ENCODE measurements around the gene CCSER2. TPM values are rescaled to one million over a fixed set of nuclear protein-coding genes. Genes with fewer than 3 reads are reported as not detected.

The CCSER2 gene
- total RNA-seq, 4 donors from 2014 or later = 43.9 to 71.9 (median 51.4) TPM

- DNase-seq (ENCODE audit: low spot score in 2 of 2) = no peak
- 3 to 6% methylated on average over 6 of the region's 6 CpGs for WGBS, 2 donors
- peak overlapping the region; percentile 61 to 100 (median 88) for H3K4me3 ChIP-seq
- no peaks in the 10 kb centered on the region for H3K9me3 ChIP-seq
- no peaks in the 10 kb centered on the region for H3K27me3 ChIP-seq
- H3K4me1 ChIP-seq = peaks cover 0 to 45% (median 11%) of the 10 kb centered on the region in 4 donors
- TF ChIP-seq EP300 (IDR thresholded peaks at IDR 0.05) = no peak
- no peak for TF ChIP-seq POLR2A (IDR thresholded peaks at IDR 0.05)
- TF ChIP-seq, protein P1, sequence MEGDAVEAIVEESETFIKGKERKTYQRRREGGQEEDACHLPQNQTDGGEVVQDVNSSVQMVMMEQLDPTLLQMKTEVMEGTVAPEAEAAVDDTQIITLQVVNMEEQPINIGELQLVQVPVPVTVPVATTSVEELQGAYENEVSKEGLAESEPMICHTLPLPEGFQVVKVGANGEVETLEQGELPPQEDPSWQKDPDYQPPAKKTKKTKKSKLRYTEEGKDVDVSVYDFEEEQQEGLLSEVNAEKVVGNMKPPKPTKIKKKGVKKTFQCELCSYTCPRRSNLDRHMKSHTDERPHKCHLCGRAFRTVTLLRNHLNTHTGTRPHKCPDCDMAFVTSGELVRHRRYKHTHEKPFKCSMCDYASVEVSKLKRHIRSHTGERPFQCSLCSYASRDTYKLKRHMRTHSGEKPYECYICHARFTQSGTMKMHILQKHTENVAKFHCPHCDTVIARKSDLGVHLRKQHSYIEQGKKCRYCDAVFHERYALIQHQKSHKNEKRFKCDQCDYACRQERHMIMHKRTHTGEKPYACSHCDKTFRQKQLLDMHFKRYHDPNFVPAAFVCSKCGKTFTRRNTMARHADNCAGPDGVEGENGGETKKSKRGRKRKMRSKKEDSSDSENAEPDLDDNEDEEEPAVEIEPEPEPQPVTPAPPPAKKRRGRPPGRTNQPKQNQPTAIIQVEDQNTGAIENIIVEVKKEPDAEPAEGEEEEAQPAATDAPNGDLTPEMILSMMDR (IDR thresholded peaks at IDR 0.05) = no peak
- H3K36me3 ChIP-seq = no peaks in the 10 kb centered on the region
- peak overlapping the region; percentile 96 to 99 (median 97) for H3K27ac ChIP-seq
These were observed 815 bp downstream of the CCSER2 start for GRCh38 chr10:84329196-84329611.

DNA sequence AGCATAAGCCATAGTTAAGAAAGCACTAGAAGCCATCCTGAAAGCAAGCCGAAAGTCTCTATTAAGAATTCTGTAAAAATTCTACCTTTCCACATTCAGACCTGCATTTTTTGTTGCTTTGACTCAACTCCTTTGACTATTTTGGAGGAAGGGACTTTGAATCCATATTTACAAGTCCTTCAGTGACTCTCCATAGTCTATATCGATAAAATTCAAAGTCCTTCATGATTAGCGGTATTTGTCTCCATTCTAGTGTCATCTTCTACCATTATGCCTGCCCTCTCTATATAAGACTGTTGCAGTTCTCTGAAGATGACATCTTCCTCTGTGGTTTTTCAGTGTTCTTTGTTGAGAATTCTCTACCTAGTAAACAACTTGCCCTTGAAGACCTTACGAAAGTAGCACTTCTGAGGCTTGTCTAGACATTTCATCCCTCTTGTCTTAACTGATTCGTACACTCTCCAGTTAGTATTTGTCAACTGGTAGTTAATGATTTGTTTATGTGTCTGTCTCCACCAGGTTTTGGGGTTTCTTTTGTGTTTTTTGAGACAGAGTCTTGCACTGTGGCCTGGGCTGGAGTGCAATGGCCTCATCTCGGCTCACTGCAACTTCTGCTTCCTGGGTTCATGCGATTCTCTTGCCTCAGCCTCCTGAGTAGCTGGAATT is 1.7 kb downstream of the CCSER2 start:
- H3K4me1 ChIP-seq = peaks cover 0 to 53% (median 11%) of the 10 kb centered on the region in 4 donors
- H3K27me3 ChIP-seq = no peaks in the 10 kb centered on the region
- H3K27ac ChIP-seq = peak overlapping the region in 2 of 4 donors; percentile 14 to 98
- no peak for DNase-seq (ENCODE audit: low spot score in 2 of 2)
- H3K9me3 ChIP-seq = no peaks in the 10 kb centered on the region
- H3K4me3 ChIP-seq = peak overlapping the region in 1 of 4 donors; percentile 77
- WGBS, 2 donors = 87 to 89% methylated on average over 7 of the region's 7 CpGs
- no peaks in the 10 kb centered on the region for H3K36me3 ChIP-seq
- TF ChIP-seq EP300 (IDR thresholded peaks at IDR 0.05) (no peak), POLR2A (IDR thresholded peaks at IDR 0.05) (no peak)
- TF ChIP-seq, protein P1 (IDR thresholded peaks at IDR 0.05) = no peak

DNA sequence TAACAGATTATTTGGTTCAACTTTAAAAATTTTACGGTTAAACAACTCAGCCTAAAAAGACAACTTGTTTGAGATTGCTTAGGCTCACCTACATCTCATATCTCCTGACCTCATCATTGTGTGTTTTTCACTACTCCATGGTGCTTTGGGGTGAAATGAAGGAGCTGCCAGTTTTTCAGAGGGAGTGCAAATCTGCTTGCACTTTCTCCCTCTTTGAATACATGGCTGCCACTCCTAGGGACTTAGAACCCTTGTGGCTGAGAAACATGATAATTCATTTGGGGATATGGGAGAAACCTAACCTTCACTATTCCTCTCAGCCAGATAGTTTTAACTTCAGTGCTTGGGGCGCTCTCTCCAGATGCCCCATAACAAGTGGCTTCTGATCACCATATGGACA is 2.7 kb downstream of the CCSER2 start:
- no peaks in the 10 kb centered on the region for H3K9me3 ChIP-seq
- no peak overlapping the region for H3K4me3 ChIP-seq
- TF ChIP-seq, protein P1 (IDR thresholded peaks at IDR 0.05) = no peak
- no peak for TF ChIP-seq EP300 (IDR thresholded peaks at IDR 0.05)
- peaks cover 0 to 63% (median 11%) of the 10 kb centered on the region in 4 donors for H3K4me1 ChIP-seq
- no peak overlapping the region for H3K27ac ChIP-seq
- no peak for DNase-seq (ENCODE audit: low spot score in 2 of 2)
- H3K27me3 ChIP-seq = no peaks in the 10 kb centered on the region
- H3K36me3 ChIP-seq = no peaks in the 10 kb centered on the region
- WGBS, 2 donors = 86 to 90% methylated on average over 2 of the region's 2 CpGs

GRCh38 chr10:84333864-84334451 is 5.6 kb downstream of the CCSER2 start:
- no peaks in the 10 kb centered on the region for H3K9me3 ChIP-seq
- TF ChIP-seq, protein P1 (IDR thresholded peaks at IDR 0.05) = no peak
- TF ChIP-seq EP300 (IDR thresholded peaks at IDR 0.05) (no peak), POLR2A (IDR thresholded peaks at IDR 0.05) (no peak)
- H3K36me3 ChIP-seq = no peaks in the 10 kb centered on the region
- peaks cover 0 to 86% (median 19%) of the 10 kb centered on the region in 4 donors for H3K4me1 ChIP-seq
- WGBS, 2 donors = 74 to 80% methylated on average over 2 of the region's 2 CpGs
- H3K27ac ChIP-seq = no peak overlapping the region
- DNase-seq (ENCODE audit: low spot score in 2 of 2) = no peak
- H3K4me3 ChIP-seq = no peak overlapping the region
- H3K27me3 ChIP-seq = no peaks in the 10 kb centered on the region

DNA sequence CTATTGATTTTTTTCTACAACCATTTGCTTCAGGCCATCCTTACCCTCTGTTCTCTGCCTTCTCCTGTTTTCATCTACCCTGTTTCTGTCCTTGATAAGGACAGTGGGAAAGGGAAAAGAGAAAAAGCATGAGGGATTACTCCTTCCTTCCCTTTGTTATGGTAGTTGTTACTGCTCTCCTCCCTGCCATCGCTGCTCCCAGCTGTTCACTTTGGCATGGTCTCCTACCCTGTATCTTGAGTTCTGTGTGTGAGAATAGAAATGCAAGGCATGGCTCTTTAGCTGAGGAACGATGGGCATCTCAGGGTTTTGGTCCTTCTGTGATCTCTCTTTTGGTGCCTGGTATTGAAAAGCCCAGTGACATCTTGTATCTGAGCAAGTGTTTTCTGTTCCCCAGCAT is 6.4 kb downstream of the CCSER2 start:
- TF ChIP-seq EP300 (IDR thresholded peaks at IDR 0.05) (no peak), POLR2A (IDR thresholded peaks at IDR 0.05) (no peak)
- TF ChIP-seq, protein P1 (IDR thresholded peaks at IDR 0.05) = no peak
- no peak for DNase-seq (ENCODE audit: low spot score in 2 of 2)
- Histone ChIP-seq H3K4me1 (peaks cover 0 to 80% (median 16%) of the 10 kb centered on the region in 4 donors), H3K27me3 (no peaks in the 10 kb centered on the region), H3K4me3 (no peak overlapping the region), H3K9me3 (no peaks in the 10 kb centered on the region), H3K27ac (no peak overlapping the region), H3K36me3 (no peaks in the 10 kb centered on the region)
- 80 to 90% methylated on average over 2 of the region's 2 CpGs for whole genome bisulfite sequencing, 2 donors

Measured in tibial nerve (tissue), 4 donors.